Measurements from ENCODE around the gene AP1AR.

DNA sequence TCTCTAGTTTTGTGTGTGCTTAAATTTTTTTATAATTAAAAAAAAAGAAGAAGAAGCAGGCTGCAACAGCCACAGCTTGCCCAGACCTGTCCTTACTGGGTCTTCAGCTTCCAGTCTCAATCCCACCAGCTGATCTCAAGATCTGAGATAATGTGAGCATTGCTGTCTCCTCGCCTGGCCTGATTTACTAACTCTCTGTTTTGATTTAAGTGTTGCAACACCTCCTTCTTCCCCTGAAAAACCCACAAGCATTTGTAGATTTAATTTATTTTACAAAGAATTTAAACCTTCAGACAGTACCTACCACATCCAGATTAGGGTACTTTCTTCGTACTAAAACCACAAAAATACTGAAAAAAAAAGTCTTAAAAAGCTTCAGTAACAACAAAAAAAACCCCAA, 48.3 kb upstream of the AP1AR start:
- TF ChIP-seq CTCF (IDR thresholded peaks at IDR 0.05) (no peak), ZFX (IDR thresholded peaks at IDR 0.05; ENCODE audit: borderline replicate concordance) (no peak)

Measured in 22Rv1 (cell line).